ENCODE measurements around the gene SDF2L1.
A peak's percentile ranks its signal among the peaks of the same experiment; 100 is the strongest.

Gene SDF2L1

DNA sequence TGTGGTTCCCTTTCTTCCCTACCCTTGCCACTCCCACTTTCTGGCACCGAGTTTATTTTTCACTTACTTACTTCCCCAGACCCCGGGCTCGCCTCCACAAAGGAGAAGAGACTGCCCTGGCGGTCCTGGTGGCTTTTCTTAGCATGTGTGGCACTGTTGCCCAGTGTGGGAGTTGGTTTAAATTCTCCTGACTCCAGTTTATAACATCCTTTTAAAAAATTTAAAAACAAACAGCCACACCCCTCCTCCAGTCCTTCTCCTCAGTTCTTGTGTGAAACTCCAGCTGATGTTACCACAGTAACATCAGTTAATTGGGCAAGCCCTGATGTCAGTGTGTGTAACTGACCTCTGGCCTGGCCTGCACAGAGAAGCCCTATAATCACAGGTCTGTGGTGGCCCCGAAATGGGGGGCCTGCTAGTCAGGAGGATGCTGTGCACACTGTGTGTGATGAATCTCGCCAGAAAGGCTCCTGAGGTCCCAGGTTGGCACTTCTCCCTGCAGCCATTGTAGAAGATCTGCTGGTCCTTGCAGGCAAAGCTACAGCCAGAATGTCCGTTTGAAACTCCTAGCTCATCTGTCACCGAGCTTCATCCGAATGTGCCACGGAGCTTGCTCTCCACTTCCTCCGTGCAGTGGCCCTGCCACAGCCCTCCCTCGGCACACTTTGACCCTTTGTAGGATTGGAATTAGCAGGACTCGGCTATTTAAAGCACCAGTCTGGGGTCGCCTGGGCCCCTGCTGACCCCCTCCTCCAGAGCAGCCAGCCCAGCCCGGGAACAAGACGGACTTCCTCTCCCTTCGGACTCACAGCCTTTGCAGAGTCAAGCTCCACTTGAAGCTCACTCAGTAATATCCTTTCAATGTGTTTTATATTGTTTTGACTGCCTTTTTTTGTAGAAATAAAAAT is 19.8 kb upstream of the SDF2L1 start:
- DNase-seq: no peak

DNA sequence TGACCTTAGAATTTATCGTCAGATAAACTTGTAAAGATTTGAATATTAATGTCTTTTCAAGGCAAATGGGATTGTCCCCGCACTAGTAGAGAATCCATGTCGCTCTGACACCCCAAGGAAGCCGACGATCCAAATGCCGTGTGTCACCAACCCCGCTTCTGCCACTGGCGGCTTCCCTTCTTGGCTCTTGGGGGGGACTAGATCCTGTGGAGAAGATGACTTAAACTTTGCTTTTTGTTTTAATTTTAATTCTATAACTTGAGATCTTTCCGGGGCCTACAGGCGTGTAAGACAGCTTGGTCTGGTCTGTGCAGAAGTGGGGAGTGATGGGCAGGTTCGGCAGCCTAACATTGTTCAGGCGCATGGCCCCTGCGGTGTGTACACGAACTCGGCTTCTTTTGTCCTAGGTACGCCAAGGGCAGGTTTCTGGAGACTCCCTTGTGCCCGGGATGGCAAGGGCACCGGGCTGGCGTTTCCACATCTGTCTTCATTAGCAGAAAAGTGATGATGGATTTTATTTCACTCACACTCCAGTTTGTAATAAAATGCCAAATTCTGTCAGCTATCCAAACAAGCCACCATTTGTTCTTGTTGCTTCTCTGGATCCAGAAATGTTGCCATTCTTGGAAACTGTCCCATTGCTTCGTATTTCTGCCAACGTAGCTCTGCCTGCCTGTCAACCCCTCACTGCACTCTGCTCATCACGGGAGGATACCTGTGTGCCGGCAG is 19.0 kb upstream of the SDF2L1 start:
- DNase-seq: no peak

DNA sequence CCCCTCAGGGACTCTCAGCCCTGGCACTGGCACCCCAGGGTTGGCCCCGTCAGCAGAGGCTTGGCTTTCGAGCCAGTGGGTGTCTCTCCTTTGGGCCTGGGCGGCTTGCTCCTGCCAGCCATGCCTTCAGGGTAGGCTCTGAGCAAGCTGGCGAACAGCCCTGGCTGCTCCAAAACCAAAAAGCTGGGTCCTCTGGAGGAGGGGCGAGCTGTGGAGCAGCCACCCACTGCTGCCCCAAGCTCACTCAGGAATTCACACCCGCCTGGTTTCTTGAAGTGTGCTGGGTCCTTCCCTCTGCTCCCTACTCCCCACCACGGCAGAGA is 18.5 kb upstream of the SDF2L1 start:
- DNase-seq: no peak

- DNase-seq: peak; percentile 31 to 36
Observed at GRCh38 chr22:21624120-21624879, 17.8 kb upstream of the SDF2L1 start.

DNA sequence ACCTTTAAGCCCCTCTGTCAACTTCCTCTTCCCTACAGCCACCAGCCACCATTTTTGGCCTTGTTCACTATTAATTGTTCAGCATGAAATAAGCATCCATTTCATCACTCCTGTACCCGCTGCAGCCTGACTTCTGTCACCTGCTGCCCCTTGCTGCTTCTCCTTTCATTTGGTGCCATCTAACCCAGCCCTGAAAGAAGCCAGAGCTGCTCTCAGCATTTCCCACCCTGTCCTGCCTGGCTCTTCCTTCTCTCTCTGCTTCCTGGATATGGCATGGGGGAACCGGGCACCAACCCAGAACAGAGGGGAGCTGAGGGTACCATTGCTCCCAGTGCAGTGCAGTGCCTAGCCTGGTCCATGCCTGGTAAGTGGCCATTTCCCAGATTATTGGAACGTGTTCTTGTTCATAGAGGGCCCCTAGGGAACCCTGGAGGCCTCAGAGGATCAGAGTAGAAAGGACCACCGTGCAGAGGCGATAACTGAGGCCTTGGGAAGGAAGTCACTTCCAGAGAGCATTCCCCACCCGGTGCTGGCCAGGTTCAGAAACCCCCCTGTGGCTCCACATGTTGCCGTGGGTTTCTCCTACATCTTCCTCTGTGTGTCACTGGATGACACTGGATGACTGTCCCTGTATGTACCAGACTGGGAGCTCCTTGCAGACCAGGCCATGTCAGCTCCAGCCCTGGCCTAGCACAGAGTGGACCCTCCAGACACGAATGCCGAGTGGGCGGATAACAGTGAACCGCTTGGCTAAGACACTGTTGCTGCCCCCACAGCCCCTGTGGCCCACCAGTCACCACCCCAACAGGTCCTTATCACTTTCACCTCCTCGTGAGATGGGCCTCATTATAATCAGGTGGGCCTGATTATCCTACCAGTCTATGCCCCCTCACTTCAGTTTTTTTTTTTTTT is 17.0 kb upstream of the SDF2L1 start:
- no peak for DNase-seq

GRCh38 chr22:21626073-21626734 is 15.9 kb upstream of the SDF2L1 start:
- DNase-seq: no peak

DNA sequence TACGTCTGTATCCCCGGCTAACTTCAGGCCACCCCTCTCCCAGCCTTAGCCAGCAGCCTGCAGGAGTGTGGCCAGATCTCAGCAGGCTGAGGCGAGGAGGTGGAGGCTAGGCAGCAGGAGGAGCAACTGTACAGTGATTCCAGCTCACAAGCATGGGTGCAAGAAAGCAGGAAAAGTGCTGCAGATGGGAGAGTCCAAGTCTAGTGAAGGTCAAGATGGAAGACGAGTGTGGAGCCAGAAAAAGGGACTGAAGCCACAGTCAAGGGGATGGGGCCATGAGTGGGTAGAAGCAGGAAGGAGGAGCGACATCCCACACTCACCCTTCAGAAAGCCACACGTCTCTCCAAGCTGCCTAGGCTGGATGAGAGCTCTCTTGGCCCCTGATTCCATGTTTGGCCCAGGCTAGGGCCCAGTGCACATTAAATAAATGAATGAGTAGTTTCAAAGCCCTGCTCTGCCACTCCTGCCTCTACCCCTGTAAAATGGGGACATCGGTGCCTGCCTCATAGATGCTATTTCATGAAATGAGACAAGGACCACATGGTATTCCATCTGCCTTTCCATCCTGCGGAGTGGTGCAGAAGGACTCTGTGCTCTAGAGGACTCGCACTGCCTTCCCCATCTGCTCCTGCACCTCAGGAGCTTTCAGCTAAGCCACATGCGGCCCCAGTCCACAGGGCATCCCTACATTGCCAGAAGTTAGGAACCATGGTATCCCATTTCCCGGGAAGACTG is 15.2 kb upstream of the SDF2L1 start:
- no peak for DNase-seq

GRCh38 chr22:21628386-21629254 is 13.5 kb upstream of the SDF2L1 start:
- DNase-seq: no peak

- DNase-seq: peak; percentile 93 to 95
Observed at GRCh38 chr22:21629255-21630149, 12.6 kb upstream of the SDF2L1 start, which contains the start of gene YDJC. YDJC (minus strand) TSS chr22:21630022; CDS start chr22:21630014, 8 bp downstream.

DNA sequence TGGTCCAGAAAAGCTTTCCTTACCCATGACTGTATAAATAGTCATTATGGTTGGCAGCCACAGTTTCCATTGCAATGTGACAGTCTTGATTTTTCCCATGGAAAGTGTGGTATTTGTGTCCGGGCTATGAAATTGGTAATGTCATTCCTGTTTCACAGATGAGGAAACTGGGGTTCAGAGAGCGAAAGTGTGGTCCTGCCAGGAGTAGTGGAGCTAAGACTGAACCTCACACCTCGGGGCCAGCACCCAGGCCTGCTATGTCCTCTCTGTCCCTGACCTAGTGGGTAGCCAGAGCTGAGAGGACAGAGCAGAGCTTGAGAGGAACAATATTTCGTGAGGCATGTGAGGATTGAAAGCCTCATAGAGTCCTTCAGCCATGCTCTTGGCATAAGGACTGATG is 11.1 kb upstream of the SDF2L1 start:
- DNase-seq: no peak

DNA sequence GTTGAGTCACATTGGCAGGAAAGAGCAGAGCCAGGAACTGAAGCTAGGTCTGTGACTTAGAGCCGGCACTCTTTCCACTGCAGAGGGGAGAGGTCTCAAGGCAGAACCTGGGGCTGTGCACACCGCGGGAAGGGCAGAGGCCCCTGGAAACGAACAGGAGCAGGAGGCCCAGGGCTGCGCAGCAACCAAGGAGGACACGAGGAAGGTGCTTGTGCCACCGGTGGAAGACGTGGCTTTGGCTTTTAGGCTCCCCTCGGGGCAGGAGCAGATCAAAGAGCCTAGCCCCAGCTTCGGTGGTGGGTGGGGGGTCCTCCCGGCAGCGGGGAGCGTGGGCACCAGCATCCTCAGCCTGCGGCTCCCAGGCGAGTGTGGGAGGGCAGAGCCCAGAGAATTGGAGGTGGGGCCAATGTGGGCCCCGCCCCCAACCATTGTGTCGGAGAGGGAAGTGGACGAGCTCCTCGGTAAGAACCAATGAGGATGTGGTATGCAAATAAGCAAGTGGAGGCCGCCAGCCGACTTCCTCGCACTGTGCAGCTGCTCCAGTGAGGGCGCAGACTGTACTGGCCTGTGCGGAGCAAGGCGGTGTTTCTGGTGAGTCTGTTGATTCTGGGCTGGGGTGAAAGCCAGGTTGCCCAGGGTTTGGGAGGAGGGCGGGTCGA is 9.7 kb upstream of the SDF2L1 start, which contains the start of gene CCDC116:
Gene CCDC116, plus strand, starts transcription at position 524 of the 659 bp plus-strand sequence. CDS start 422 bp downstream, outside the sequence.
- peak; percentile 30 to 51 for DNase-seq

GRCh38 chr22:21632931-21633330 is 9.2 kb upstream of the SDF2L1 start:
- DNase-seq: no peak

DNA sequence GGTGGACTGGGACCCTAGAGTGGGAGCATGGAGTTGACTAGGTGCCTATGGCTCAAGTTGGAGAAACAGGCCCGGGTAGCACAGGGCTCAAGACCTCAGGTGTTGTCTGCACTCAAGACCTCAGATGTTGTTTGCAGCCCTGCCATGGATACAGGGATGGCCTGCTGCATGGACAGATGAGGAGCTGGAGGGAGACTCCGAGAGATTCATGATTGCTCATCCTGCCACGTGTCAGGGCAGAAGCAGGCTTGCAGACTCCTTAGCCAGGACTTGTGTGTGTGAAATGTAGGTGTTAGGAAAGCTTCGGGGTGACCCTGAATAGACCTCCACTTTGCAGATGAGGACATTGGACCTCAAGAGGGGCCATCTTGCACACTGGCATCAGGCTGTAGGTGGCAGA is 8.6 kb upstream of the SDF2L1 start:
- no peak for DNase-seq

DNA sequence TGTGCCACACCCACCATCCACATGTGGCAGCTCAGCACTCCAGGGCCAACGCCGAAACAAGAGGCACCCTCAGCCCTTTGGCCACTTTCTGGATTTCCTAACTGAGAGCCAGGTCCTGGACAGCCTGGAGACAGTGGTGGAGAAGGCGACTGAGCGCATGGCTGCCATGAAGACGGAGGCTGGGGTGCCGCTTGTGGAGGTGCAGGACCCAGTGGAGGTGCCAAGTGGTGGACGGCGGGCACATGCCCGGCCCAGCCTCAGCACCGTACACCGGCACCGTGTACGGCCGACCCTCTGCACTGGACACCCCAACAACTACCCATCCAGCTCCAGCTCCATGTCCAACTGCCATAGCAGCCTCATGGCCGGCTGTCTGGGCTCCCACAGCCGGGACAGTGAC is 8.0 kb upstream of the SDF2L1 start:
- DNase-seq: no peak

DNA sequence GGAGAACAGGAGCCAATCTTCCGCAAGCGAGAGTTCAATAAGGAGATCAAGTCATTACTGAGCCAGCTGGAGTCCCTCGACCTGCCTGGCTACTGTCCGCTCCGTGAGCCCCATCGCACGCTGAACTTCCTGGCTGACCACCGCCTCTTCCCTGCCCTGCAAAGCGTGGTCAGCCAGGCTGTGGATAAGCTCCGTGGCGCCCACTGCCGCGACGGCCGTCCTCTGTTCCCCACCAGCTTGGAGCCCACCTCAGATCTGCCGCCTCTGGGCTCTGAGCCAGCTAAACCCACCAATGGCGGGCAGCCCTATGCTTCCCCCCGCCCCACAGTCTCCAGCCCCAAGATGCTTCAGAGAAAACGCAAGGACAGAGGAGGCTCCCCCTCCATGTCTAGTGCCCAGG is 7.3 kb upstream of the SDF2L1 start:
- DNase-seq: no peak

- DNase-seq: no peak
Observed at GRCh38 chr22:21635771-21636510, 6.2 kb upstream of the SDF2L1 start.

DNA sequence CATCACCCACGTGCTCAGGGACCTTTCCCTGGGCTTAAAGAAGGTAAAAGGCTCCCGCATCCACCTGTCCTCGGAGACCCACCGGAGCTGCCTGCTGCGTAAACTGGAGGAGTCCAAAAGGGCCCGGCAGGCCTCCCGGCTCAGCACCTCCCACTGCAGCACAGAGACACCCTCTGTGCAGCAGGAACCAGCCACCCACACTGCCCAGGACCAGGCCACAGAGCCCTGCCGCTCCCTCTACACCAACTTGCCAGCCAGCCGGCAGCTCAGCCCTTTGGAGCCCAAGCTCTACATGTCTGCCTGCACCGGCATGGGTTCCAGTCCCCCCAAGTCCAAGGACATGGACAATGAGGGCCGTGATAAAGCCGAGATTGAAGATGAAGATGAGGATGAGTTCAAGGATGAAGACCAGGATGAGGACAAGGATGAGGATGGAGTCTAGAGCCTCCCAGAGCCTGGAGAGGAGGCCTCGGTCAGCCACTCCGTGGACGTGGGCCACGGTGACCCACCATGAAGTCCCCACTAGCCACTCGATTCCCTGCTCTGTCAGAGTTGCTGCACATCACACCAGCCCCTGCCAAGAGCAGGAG is 5.4 kb upstream of the SDF2L1 start:
- no peak for DNase-seq

Data from activated CD4-positive, alpha-beta T cell treated with anti-CD3 and anti-CD28 coated beads, Interleukin-2, amount 50 U/mL, for 4 hours (primary cell).